HL-60 (cell line): ENCODE measurements around the gene MIA3.

Experiments used
- DNase-seq, 2 experiments: peaks; one replicate each; pipeline ENCODE4 v3.0.0-alpha.2; 2010 to 2020; ENCODE audit warnings: low read depth in 1 of 2, low spot score in 1 of 2
- H3K27ac ChIP-seq: fragments of 250-450 bp; sonication (Bioruptor Pico); replicated peaks from 2 replicates; pipeline ENCODE4 v1.5.1; 2020; ENCODE audit warnings: mild to moderate bottlenecking, moderate library complexity
- H3K27me3 ChIP-seq: fragments of 250-450 bp; sonication (Bioruptor Pico); 2 replicates; pipeline ENCODE4 v1.5.1; 2021; ENCODE audit warnings: mild to moderate bottlenecking, moderate library complexity; ENCODE audit not compliant: insufficient read depth, poor library complexity, severe bottlenecking
- H3K4me3 ChIP-seq: replicated peaks from 2 replicates; pipeline ENCODE4 v1.5.1; 2011; ENCODE audit warnings: mild to moderate bottlenecking, control low read depth, low read length; ENCODE audit not compliant: insufficient read depth
- GABPA ChIP-seq: IDR thresholded peaks from 2 replicates; pipeline ENCODE4 v1.6.1; 2012; ENCODE audit warnings: low read depth
- POLR2AphosphoS5 ChIP-seq: IDR thresholded peaks from 2 replicates; pipeline ENCODE4 v1.6.1; 2012; ENCODE audit warnings: low read depth
- SPI1 ChIP-seq: IDR thresholded peaks from 2 replicates; pipeline ENCODE4 v1.6.1; 2012; ENCODE audit warnings: low read depth, mild to moderate bottlenecking, borderline replicate concordance
- TF ChIP-seq, protein P1 (sequence below): IDR thresholded peaks from one replicate; pipeline ENCODE4 v1.5.1; 2011; ENCODE audit warnings: low read length, control low read depth, inconsistent platforms; ENCODE audit not compliant: insufficient read depth
- TF ChIP-seq, protein P2 (sequence below): IDR thresholded peaks from 2 replicates; pipeline ENCODE4 v1.6.1; 2012; ENCODE audit warnings: low read depth; ENCODE audit not compliant: insufficient replicate concordance

MIA3 gene

DNA sequence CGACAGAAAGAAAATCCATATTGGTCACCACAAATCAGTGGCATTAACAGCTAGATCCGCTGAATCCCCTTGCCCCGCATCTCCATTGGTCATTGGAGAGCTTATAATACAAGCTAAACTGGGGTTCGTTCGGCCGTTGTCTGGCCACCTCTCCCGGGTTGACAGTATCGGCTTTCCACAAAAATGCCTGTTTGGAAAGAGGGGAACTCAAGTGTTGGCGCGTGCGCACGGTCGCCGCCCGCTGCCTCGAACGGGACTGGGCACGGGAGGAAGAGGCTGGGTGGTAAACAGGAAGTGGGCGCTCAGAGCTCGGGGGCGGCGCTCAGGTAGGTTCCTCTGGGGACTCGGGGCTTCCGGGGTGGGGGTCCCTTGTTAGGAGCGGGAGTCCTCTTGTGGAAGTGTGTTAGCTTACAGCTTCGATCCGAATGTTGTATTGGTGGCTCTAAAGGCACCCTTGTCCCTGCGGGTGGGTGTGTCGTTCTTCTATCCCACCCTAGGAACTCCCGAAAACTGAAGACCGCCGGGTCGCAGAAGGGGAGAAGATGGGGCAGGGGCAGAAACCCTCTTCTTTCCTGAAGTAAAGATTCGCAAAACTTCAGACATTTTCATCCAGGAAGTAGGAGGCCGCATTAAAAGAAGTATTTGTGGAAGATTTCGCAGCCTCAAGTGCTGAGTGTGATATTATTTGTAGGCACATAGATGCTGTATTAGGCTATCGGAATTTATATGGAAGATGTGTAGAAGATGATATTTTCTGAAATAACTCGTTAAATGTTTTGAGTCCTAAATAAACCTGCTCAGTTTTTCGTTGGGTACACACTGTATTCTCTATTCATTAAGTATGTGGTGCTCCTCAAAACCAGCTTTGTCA, 95.4 kb downstream of the MIA3 start:
- no peaks in the 10 kb centered on the region for H3K27me3 ChIP-seq
- H3K4me3 ChIP-seq: peak overlapping the region; percentile 75
- DNase-seq: peak; percentile 91 to 96
- TF ChIP-seq, protein P1, sequence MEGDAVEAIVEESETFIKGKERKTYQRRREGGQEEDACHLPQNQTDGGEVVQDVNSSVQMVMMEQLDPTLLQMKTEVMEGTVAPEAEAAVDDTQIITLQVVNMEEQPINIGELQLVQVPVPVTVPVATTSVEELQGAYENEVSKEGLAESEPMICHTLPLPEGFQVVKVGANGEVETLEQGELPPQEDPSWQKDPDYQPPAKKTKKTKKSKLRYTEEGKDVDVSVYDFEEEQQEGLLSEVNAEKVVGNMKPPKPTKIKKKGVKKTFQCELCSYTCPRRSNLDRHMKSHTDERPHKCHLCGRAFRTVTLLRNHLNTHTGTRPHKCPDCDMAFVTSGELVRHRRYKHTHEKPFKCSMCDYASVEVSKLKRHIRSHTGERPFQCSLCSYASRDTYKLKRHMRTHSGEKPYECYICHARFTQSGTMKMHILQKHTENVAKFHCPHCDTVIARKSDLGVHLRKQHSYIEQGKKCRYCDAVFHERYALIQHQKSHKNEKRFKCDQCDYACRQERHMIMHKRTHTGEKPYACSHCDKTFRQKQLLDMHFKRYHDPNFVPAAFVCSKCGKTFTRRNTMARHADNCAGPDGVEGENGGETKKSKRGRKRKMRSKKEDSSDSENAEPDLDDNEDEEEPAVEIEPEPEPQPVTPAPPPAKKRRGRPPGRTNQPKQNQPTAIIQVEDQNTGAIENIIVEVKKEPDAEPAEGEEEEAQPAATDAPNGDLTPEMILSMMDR: no peak
- TF ChIP-seq SPI1: peak; percentile 95
- TF ChIP-seq, protein P2, sequence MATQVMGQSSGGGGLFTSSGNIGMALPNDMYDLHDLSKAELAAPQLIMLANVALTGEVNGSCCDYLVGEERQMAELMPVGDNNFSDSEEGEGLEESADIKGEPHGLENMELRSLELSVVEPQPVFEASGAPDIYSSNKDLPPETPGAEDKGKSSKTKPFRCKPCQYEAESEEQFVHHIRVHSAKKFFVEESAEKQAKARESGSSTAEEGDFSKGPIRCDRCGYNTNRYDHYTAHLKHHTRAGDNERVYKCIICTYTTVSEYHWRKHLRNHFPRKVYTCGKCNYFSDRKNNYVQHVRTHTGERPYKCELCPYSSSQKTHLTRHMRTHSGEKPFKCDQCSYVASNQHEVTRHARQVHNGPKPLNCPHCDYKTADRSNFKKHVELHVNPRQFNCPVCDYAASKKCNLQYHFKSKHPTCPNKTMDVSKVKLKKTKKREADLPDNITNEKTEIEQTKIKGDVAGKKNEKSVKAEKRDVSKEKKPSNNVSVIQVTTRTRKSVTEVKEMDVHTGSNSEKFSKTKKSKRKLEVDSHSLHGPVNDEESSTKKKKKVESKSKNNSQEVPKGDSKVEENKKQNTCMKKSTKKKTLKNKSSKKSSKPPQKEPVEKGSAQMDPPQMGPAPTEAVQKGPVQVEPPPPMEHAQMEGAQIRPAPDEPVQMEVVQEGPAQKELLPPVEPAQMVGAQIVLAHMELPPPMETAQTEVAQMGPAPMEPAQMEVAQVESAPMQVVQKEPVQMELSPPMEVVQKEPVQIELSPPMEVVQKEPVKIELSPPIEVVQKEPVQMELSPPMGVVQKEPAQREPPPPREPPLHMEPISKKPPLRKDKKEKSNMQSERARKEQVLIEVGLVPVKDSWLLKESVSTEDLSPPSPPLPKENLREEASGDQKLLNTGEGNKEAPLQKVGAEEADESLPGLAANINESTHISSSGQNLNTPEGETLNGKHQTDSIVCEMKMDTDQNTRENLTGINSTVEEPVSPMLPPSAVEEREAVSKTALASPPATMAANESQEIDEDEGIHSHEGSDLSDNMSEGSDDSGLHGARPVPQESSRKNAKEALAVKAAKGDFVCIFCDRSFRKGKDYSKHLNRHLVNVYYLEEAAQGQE: no peak
- peak; percentile 57; the same call in 1 of the 2 replicates for TF ChIP-seq POLR2AphosphoS5
- TF ChIP-seq GABPA: peak; percentile 58; the same call in 1 of the 2 replicates
- H3K27ac ChIP-seq: peak overlapping the region; percentile 99

DNA sequence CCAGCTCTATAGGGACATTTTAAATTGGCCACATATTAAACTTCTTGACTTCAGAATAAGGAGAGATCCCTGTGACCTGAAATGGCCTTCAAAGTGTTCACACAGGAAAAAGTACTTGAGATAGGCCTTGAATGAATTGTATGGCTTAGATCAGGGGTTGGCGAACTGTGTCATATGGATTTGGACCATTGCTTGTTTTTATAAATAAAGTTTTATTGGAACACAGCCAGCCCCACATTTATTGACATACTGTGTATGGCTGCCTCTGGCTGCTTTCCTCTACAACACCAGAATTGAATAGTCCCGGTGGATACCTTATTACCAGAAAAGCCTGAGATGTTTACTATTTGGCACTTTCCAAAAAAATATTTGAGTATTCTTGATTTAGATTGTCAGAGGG, 98.5 kb downstream of the MIA3 start:
- TF ChIP-seq POLR2AphosphoS5 (no peak), GABPA (no peak), SPI1 (no peak)
- TF ChIP-seq, protein P1: no peak
- TF ChIP-seq, protein P2: no peak

More for the DNA sequence above, 98.5 kb downstream of the MIA3 start:
- H3K4me3 ChIP-seq: no peak overlapping the region
- no peak for DNase-seq
- H3K27ac ChIP-seq: no peak overlapping the region
- no peaks in the 10 kb centered on the region for H3K27me3 ChIP-seq
